Activated CD4-positive, alpha-beta T cell treated with anti-CD3 and anti-CD28 coated beads, Interleukin-2, amount 10 ng/mL, durations not matched to agents 24 days and 14 days (primary cell): ENCODE results near the gene ZNF804B. TPM values are rescaled to one million over a fixed set of nuclear protein-coding genes. Genes with fewer than 3 reads are reported as not detected.

Experiments used
- DNase-seq: peaks from one replicate; pipeline ENCODE4 v3.0.0; 2022
- H3K27ac Mint-ChIP-seq: one replicate; pipeline ENCODE4 v1.8.0; 2022; ENCODE audit warnings: mild to moderate bottlenecking, mixed read lengths
- H3K27me3 Mint-ChIP-seq: one replicate; pipeline ENCODE4 v1.8.0; 2022; ENCODE audit warnings: mixed read lengths
- H3K36me3 Mint-ChIP-seq: one replicate; pipeline ENCODE4 v1.8.0; 2022; ENCODE audit warnings: low read depth, mild to moderate bottlenecking, mixed read lengths
- H3K4me1 Mint-ChIP-seq: one replicate; pipeline ENCODE4 v1.8.0; 2021; ENCODE audit warnings: mixed read lengths
- H3K4me3 Mint-ChIP-seq: one replicate; pipeline ENCODE4 v1.8.0; 2022; ENCODE audit warnings: mild to moderate bottlenecking, moderate library complexity, mixed read lengths
- H3K9me3 Mint-ChIP-seq: one replicate; pipeline ENCODE4 v1.8.0; 2021; ENCODE audit warnings: mixed read lengths
- intact Hi-C: fragments of 100-400 bp; cut with micrococcal nuclease; formaldehyde crosslinking; loops from one replicate; pipeline ENCODE4 v1.15.1; 2023
- total RNA-seq: library from RNA; stranded (reverse); gene quantifications from 2 replicates; pipeline ENCODE4 v1.2.3, GENCODE V29; 2022

The ZNF804B gene
- total RNA-seq, 1 donor from 2014 or later: not detected

DNA sequence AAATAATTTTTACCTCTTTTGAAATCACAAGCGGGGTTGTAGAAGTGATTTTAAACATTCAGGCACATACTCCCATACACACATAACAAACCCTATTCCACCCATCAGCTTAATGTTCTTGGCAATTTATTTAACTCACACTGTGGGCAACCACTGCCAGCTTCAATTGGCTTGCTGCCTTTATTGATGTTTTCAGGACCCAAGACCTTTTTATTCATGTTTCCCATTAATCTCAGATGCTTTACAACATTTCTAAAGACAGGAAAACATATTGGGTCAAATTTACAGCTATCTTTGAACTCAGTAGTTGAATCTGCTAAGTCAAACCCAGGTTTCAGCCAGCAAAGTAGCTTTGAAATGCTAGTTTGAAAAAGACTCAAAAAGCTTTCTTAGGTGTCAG, 109.0 kb downstream of the ZNF804B start:
- Mint-ChIP-seq H3K27ac (no peak overlapping the region), H3K27me3 (no peaks in the 10 kb centered on the region), H3K36me3 (no peaks in the 10 kb centered on the region), H3K4me1 (no peaks in the 10 kb centered on the region), H3K4me3 (no peak overlapping the region), H3K9me3 (no peaks in the 10 kb centered on the region)
- intact Hi-C loops: no loop called here
- DNase-seq: no peak

- no peak overlapping the region for H3K4me3 Mint-ChIP-seq
- no peaks in the 10 kb centered on the region for H3K9me3 Mint-ChIP-seq
- no peaks in the 10 kb centered on the region for H3K4me1 Mint-ChIP-seq
- intact Hi-C loops: no loop called here
- no peaks in the 10 kb centered on the region for H3K27me3 Mint-ChIP-seq
- DNase-seq: no peak
- no peaks in the 10 kb centered on the region for H3K36me3 Mint-ChIP-seq
- H3K27ac Mint-ChIP-seq: no peak overlapping the region
Observed at GRCh38 chr7:88881136-88881535, 121.6 kb downstream of the ZNF804B start.

DNA sequence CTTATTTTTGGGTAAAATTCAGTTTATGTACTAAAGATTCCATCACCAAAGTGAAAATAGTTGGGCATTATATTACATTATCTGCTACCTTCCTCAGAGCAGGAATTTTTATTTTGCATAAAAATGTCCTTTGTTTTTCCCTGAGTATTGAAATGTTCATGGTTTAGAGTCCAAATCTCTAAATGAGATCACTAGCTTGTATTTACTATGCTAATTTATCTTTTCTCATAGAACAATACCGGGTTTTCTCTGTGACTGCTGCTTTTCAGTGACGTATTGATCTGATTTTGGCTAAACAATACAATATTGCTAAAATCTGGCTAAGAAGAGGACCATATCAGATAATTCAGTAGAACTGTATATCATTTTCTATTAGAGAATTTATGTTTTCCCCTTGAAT, 125.6 kb downstream of the ZNF804B start:
- no peak overlapping the region for H3K4me3 Mint-ChIP-seq
- DNase-seq: no peak
- H3K36me3 Mint-ChIP-seq: no peaks in the 10 kb centered on the region

GRCh38 chr7:88888684-88889083, 129.2 kb downstream of the ZNF804B start:
- no peak for DNase-seq
- H3K27me3 Mint-ChIP-seq: no peaks in the 10 kb centered on the region
- intact Hi-C loops: no loop called here
- H3K4me1 Mint-ChIP-seq: no peaks in the 10 kb centered on the region
- no peaks in the 10 kb centered on the region for H3K9me3 Mint-ChIP-seq
- H3K36me3 Mint-ChIP-seq: no peaks in the 10 kb centered on the region
- no peak overlapping the region for H3K27ac Mint-ChIP-seq
- H3K4me3 Mint-ChIP-seq: no peak overlapping the region

More for the DNA sequence above, 125.6 kb downstream of the ZNF804B start:
- Mint-ChIP-seq H3K9me3 (no peaks in the 10 kb centered on the region), H3K27me3 (no peaks in the 10 kb centered on the region), H3K4me1 (no peaks in the 10 kb centered on the region), H3K27ac (no peak overlapping the region)
- intact Hi-C loops: no loop called here

- H3K27me3 Mint-ChIP-seq: no peaks in the 10 kb centered on the region
- H3K4me3 Mint-ChIP-seq: no peak overlapping the region
- no peaks in the 10 kb centered on the region for H3K4me1 Mint-ChIP-seq
- H3K36me3 Mint-ChIP-seq: no peaks in the 10 kb centered on the region
- DNase-seq: no peak
- intact Hi-C loops: no loop called here
- H3K27ac Mint-ChIP-seq: no peak overlapping the region
- no peaks in the 10 kb centered on the region for H3K9me3 Mint-ChIP-seq
Observed at GRCh38 chr7:88910516-88910915, 151.0 kb downstream of the ZNF804B start.

GRCh38 chr7:88912852-88913251, 153.4 kb downstream of the ZNF804B start:
- Mint-ChIP-seq H3K4me3 (no peak overlapping the region), H3K4me1 (no peaks in the 10 kb centered on the region), H3K27ac (no peak overlapping the region), H3K36me3 (no peaks in the 10 kb centered on the region), H3K9me3 (no peaks in the 10 kb centered on the region), H3K27me3 (no peaks in the 10 kb centered on the region)
- no peak for DNase-seq
- intact Hi-C loops: no loop called here

GRCh38 chr7:88915615-88916014, 156.1 kb downstream of the ZNF804B start:
- intact Hi-C loops: no loop called here
- Mint-ChIP-seq H3K4me3 (no peak overlapping the region), H3K4me1 (no peaks in the 10 kb centered on the region), H3K27me3 (no peaks in the 10 kb centered on the region), H3K27ac (no peak overlapping the region), H3K9me3 (no peaks in the 10 kb centered on the region), H3K36me3 (no peaks in the 10 kb centered on the region)
- no peak for DNase-seq

DNA sequence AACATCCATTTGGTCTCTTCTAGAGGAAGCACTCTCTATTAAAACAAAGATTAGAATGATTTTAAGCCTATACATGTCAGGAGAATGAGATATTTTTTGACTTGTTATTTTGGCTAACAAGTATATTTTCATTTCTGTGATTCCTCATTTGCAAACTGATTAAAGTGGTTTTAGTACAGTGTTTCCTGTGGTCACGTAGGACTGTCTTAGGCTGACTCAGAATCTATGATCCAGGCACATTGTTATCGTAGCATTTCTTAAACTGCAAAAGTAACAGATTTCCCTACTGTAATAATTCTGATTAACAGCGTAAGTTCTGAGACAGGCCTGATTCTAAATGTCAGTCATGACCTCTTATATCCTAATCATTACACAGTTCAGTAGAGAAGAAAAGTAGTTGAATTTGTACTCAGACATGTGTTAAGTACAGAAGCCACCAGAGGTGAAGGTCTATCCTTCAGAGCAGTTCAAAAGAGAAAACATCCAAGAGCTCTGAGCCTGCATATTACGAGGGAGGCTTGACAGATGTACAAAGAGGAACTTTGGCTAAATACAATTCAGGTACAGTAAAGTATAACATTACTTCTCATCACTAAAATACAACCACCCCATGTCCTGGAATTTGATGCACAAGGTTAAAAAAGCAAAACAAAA, 160.1 kb downstream of the ZNF804B start:
- no peak for DNase-seq
- Mint-ChIP-seq H3K4me1 (no peaks in the 10 kb centered on the region), H3K9me3 (no peaks in the 10 kb centered on the region), H3K4me3 (no peak overlapping the region), H3K36me3 (no peaks in the 10 kb centered on the region), H3K27ac (no peak overlapping the region), H3K27me3 (no peaks in the 10 kb centered on the region)
- intact Hi-C loops: no loop called here

GRCh38 chr7:88922944-88923343, 163.4 kb downstream of the ZNF804B start:
- Mint-ChIP-seq H3K27me3 (no peaks in the 10 kb centered on the region), H3K36me3 (no peaks in the 10 kb centered on the region), H3K9me3 (no peaks in the 10 kb centered on the region), H3K27ac (no peak overlapping the region), H3K4me1 (no peaks in the 10 kb centered on the region), H3K4me3 (no peak overlapping the region)
- no peak for DNase-seq
- intact Hi-C loops: no loop called here

DNA sequence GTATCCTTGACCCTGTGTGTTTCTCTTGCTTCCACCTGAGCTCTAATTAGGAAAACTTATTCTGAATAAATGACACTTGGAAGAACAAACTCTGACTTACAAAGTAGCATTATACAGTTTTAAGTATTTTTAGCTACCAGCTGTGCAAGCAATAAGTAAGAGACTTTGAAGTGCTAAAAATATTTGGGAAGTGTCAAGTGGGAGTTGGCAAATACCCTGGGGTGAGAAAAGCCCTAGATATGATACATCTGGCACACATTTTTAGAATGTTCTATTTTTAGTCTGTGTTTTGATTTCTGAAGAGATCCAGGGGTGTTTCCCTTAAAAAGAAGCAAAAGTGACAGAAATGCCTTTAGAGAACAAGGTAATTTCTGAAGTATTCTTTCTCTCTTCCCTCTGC, 168.8 kb downstream of the ZNF804B start:
- intact Hi-C loops: no loop called here
- no peaks in the 10 kb centered on the region for H3K36me3 Mint-ChIP-seq
- no peak overlapping the region for H3K27ac Mint-ChIP-seq
- H3K27me3 Mint-ChIP-seq: no peaks in the 10 kb centered on the region
- no peak overlapping the region for H3K4me3 Mint-ChIP-seq
- no peak for DNase-seq
- H3K9me3 Mint-ChIP-seq: no peaks in the 10 kb centered on the region
- H3K4me1 Mint-ChIP-seq: no peaks in the 10 kb centered on the region

GRCh38 chr7:88929719-88930118, 170.2 kb downstream of the ZNF804B start:
- Mint-ChIP-seq H3K27me3 (no peaks in the 10 kb centered on the region), H3K36me3 (no peaks in the 10 kb centered on the region), H3K9me3 (no peaks in the 10 kb centered on the region), H3K4me1 (no peaks in the 10 kb centered on the region), H3K4me3 (no peak overlapping the region), H3K27ac (no peak overlapping the region)
- intact Hi-C loops: no loop called here
- no peak for DNase-seq

DNA sequence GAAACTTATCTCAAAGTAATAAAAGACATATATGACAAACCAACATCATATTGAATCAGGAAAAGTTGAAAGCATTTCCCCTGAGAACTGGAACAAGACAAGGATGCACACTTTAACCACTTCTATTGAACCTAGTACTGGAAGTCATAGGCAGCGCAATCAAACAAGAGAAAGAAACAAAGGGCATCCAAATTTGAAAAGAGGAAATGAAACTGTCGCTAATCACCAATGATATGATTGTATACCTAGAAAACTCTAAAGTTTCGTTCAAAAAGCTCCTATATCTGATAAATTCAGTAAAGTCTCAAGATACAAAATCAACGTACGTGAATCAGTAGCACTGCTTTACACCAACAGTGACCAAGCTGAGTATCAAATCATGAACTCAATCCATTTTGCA, 173.8 kb downstream of the ZNF804B start:
- Mint-ChIP-seq H3K27ac (no peak overlapping the region), H3K27me3 (no peaks in the 10 kb centered on the region), H3K9me3 (no peaks in the 10 kb centered on the region), H3K36me3 (no peaks in the 10 kb centered on the region), H3K4me1 (no peaks in the 10 kb centered on the region), H3K4me3 (no peak overlapping the region)
- DNase-seq: no peak
- intact Hi-C loops: no loop called here

DNA sequence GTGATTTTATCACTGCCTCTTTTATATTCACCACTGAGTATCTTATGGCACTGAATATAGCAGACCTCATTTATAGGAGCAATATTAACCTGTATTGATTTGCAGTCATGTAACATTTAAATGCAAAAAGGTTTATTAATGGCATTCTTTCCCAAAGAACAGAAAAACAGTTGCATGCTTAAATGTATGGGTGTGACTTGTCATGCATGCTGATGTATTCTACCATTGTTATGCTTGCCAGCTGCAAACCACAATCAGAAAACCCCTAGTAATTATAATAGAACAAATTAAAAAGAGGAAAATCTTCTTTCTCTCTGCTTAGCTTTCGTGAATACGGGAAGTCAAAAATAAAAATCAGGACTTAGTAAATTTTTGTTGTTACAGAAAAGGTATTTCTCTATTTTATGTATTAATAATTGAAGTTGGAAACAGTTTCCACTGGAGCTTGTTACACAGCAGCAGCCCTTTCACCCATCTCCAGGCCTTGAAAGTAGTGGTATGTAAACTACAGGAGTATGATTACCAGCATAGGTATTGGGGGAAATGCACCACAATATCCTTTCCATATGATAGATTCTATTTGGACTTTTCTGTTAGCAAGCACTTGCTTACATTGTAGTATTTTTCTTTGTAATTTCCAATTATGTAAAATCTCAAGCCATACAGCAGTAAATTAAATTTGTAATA, 183.5 kb downstream of the ZNF804B start:
- Mint-ChIP-seq H3K27me3 (no peaks in the 10 kb centered on the region), H3K4me3 (no peak overlapping the region), H3K27ac (no peak overlapping the region), H3K36me3 (no peaks in the 10 kb centered on the region), H3K4me1 (no peaks in the 10 kb centered on the region), H3K9me3 (peaks cover 3% of the 10 kb centered on the region)
- intact Hi-C loops: no loop called here
- DNase-seq: no peak

DNA sequence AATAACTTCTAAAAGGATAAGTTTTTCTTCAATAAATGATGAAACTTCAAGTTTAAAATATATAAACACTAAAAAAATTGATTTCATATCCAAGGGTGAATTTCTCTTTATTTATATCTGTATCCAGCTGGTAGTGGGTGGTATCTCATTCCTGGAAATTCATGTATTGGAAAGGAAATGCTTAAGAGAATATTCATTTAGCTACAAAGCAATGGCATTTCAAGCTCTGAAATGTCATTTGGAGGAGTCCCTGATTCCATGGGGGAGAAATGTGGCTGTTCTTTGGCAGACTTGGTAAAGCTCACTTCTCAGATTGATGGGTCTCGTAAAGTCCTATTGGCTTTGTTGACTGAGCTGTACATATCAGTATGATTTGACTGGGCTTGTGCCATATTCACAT, 192.3 kb downstream of the ZNF804B start:
- no peak overlapping the region for H3K4me3 Mint-ChIP-seq
- no peaks in the 10 kb centered on the region for H3K4me1 Mint-ChIP-seq
- intact Hi-C loops: no loop called here
- no peaks in the 10 kb centered on the region for H3K36me3 Mint-ChIP-seq
- H3K27me3 Mint-ChIP-seq: no peaks in the 10 kb centered on the region
- H3K27ac Mint-ChIP-seq: no peak overlapping the region
- DNase-seq: no peak
- H3K9me3 Mint-ChIP-seq: no peaks in the 10 kb centered on the region

- intact Hi-C loops: no loop called here
- Mint-ChIP-seq H3K4me3 (no peak overlapping the region), H3K27ac (no peak overlapping the region), H3K9me3 (no peaks in the 10 kb centered on the region), H3K4me1 (no peaks in the 10 kb centered on the region), H3K27me3 (no peaks in the 10 kb centered on the region), H3K36me3 (no peaks in the 10 kb centered on the region)
- no peak for DNase-seq
Observed at GRCh38 chr7:88964418-88964817, 204.9 kb downstream of the ZNF804B start.
